ENCODE data around the gene RBCK1. TPM values are rescaled to one million over a fixed set of nuclear protein-coding genes. Genes with fewer than 3 reads are reported as not detected.
"Not testable (repeated sequence)": the region's sequence is repeated elsewhere in the genome, so short reads cannot be mapped to it uniquely, and the experiment has no call there.

The RBCK1 gene
- total RNA-seq, 1 donor from 2014 or later = 202 TPM

- Histone ChIP-seq H3K4me3 (ENCODE audit: low read depth, low read length) (peak overlapping the region; percentile 91), H3K36me3 (ENCODE audit: control insufficient read depth, insufficient read depth, low read length) (peaks cover 24% of the 10 kb centered on the region), H3K27me3 (ENCODE audit: control insufficient read depth, insufficient read depth, low read length) (no peaks in the 10 kb centered on the region)
- DNase-seq (ENCODE audit: low read depth) = peak; percentile 38
- FAIRE-seq = no peak
- TF ChIP-seq, protein P1, sequence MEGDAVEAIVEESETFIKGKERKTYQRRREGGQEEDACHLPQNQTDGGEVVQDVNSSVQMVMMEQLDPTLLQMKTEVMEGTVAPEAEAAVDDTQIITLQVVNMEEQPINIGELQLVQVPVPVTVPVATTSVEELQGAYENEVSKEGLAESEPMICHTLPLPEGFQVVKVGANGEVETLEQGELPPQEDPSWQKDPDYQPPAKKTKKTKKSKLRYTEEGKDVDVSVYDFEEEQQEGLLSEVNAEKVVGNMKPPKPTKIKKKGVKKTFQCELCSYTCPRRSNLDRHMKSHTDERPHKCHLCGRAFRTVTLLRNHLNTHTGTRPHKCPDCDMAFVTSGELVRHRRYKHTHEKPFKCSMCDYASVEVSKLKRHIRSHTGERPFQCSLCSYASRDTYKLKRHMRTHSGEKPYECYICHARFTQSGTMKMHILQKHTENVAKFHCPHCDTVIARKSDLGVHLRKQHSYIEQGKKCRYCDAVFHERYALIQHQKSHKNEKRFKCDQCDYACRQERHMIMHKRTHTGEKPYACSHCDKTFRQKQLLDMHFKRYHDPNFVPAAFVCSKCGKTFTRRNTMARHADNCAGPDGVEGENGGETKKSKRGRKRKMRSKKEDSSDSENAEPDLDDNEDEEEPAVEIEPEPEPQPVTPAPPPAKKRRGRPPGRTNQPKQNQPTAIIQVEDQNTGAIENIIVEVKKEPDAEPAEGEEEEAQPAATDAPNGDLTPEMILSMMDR (IDR thresholded peaks at IDR 0.05; ENCODE audit: insufficient read depth, low read length, severe bottlenecking) = no peak
Measured at GRCh38 chr20:381581-382290, 26.4 kb upstream of the RBCK1 start.

- TF ChIP-seq, protein P1 (IDR thresholded peaks at IDR 0.05; ENCODE audit: insufficient read depth, low read length, severe bottlenecking) = no peak
- H3K27me3 ChIP-seq (ENCODE audit: control insufficient read depth, insufficient read depth, low read length) = no peaks in the 10 kb centered on the region
- peaks cover 27% of the 10 kb centered on the region for H3K36me3 ChIP-seq (ENCODE audit: control insufficient read depth, insufficient read depth, low read length)
- peak; percentile 44 for DNase-seq (ENCODE audit: low read depth)
- peak overlapping the region; percentile 91 for H3K4me3 ChIP-seq (ENCODE audit: low read depth, low read length)
- FAIRE-seq = no peak
Measured at GRCh38 chr20:382291-383115, 25.6 kb upstream of the RBCK1 start.

- H3K36me3 ChIP-seq (ENCODE audit: control insufficient read depth, insufficient read depth, low read length) = peaks cover 39% of the 10 kb centered on the region
Measured at GRCh38 chr20:383889-384288, 24.2 kb upstream of the RBCK1 start.

DNA sequence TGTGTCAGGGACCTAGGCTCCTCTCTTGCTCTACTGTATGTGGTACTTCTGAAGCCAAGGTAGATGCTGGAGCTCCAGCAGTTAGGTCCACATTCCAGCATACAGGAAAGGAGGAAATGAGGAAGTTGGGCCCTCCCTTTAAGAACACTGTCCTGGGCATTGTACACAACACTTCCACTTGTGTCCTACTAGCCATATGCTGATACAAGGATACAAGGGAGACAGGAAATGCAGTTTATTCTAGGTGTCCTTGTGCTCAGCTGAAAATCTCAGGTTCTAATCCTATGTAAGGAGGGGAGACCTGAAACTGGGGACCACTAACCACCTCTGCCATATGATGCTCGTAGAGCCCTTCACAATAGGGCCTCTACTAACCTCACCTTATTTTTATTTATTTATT is 23.4 kb upstream of the RBCK1 start:
- H3K36me3 ChIP-seq (ENCODE audit: control insufficient read depth, insufficient read depth, low read length) = peaks cover 47% of the 10 kb centered on the region
- DNase-seq (ENCODE audit: low read depth) = no peak
- no peak for FAIRE-seq
- TF ChIP-seq, protein P1 (IDR thresholded peaks at IDR 0.05; ENCODE audit: insufficient read depth, low read length, severe bottlenecking) = no peak
- no peaks in the 10 kb centered on the region for H3K27me3 ChIP-seq (ENCODE audit: control insufficient read depth, insufficient read depth, low read length)
- H3K4me3 ChIP-seq (ENCODE audit: low read depth, low read length) = no peak overlapping the region

More at GRCh38 chr20:383889-384288, 24.2 kb upstream of the RBCK1 start:
- TF ChIP-seq, protein P1 (IDR thresholded peaks at IDR 0.05; ENCODE audit: insufficient read depth, low read length, severe bottlenecking) = no peak
- Histone ChIP-seq H3K27me3 (ENCODE audit: control insufficient read depth, insufficient read depth, low read length) (no peaks in the 10 kb centered on the region), H3K4me3 (ENCODE audit: low read depth, low read length) (no peak overlapping the region)
- DNase-seq (ENCODE audit: low read depth) (no peak), FAIRE-seq (no peak)

DNA sequence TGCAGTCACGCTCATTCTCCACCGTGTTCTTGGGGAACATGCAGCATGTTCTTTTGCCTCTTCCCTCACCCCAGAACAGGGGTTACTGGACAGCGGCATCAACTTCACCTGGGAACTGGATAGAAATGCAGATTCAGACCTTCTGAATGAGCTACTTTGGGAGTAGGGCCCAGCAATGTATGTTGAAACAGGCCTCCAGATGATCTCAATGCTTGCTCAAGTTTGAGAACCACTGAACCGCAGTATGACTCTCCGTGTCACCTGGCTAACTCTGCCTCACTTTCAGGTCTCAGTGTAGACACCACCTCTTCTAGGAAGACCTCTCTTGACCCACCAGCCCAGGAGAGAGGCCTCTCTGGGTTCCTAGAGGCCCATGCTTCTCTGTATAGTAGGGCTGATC is 22.7 kb upstream of the RBCK1 start:
- Histone ChIP-seq H3K36me3 (ENCODE audit: control insufficient read depth, insufficient read depth, low read length) (peaks cover 49% of the 10 kb centered on the region), H3K27me3 (ENCODE audit: control insufficient read depth, insufficient read depth, low read length) (no peaks in the 10 kb centered on the region), H3K4me3 (ENCODE audit: low read depth, low read length) (no peak overlapping the region)
- DNase-seq (ENCODE audit: low read depth) = no peak
- TF ChIP-seq, protein P1 (IDR thresholded peaks at IDR 0.05; ENCODE audit: insufficient read depth, low read length, severe bottlenecking) = no peak
- FAIRE-seq = no peak

GRCh38 chr20:386634-387033 is 21.5 kb upstream of the RBCK1 start:
- DNase-seq (ENCODE audit: low read depth); FAIRE-seq; H3K4me3 ChIP-seq (ENCODE audit: low read depth, low read length); H3K27me3 ChIP-seq (ENCODE audit: control insufficient read depth, insufficient read depth, low read length): not testable (repeated sequence)
- peaks cover 57% of the 10 kb centered on the region for H3K36me3 ChIP-seq (ENCODE audit: control insufficient read depth, insufficient read depth, low read length)
